ENCODE data around the gene CALHM2. TPM values are rescaled to one million over a fixed set of nuclear protein-coding genes. Genes with fewer than 3 reads are reported as not detected.

CALHM2 gene
- total and polyA plus RNA-seq, 2 of the 4 experiments (the other 2 are of a cell fraction), result 2.5 to 7.9 TPM

DNA sequence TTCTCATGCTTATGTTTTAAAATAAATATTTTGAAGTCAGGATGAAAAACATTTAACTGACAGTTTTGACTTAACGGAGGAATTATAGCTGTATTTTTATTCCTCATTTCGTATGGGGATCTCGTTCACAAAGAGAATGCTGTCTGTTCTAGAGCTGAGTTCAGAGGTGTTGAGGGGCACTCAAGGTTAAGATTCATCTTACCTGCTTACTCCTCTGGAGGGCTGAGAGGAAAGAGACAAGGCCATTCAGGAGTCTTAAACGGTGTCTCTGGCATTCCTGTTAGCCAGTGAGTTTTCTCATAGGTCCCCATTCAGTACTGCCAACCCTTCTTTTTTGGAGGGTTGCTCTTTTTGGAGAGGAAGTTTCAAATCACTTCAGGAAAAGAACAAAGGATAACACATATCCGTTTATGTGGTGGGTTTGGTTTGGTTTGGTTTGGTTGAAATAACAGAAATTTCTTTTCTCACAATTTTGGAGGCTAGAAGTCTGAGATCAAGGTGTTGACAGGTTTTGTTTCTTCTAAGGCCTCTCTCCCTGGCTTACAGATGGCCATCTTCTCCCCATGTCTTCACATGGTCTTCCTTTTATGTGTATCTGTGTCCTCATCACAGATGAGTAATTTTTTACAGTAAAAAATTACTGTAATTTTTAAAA is 23.1 kb downstream of the CALHM2 start:
- ChIA-PET POLR2A (ENCODE audit: unreplicated experiment) (no interaction called here), CTCF (no interaction called here)
- Histone ChIP-seq H3K14ac (replicated peaks; ENCODE audit: low read depth, low read length) (no peak overlapping the region), H2AFZ (replicated peaks; ENCODE audit: low read length, poor library complexity) (no peak overlapping the region), H3K4me3 (ENCODE audit: insufficient read depth, low read depth, low read length) (no peak overlapping the region), H3K79me1 (ENCODE audit: low read depth in 1 of 2, low read length in 2 of 2) (peaks cover 3 to 9% of the 10 kb centered on the region in 2 experiments; a peak in 2 of 4 replicates), H2BK120ac (ENCODE audit: low read depth, low read length) (no peak overlapping the region), H3K9me3 (ENCODE audit: control insufficient read depth, insufficient read depth, low read length) (no peaks in the 10 kb centered on the region), H2BK5ac (ENCODE audit: low read depth, low read length, poor library complexity, severe bottlenecking) (no peak overlapping the region), H4K5ac (ENCODE audit: low read depth, low read length) (no peak overlapping the region), H2AK9ac (replicated peaks; ENCODE audit: low read depth, low read length, poor library complexity) (no peak overlapping the region), H3K4ac (ENCODE audit: low read depth, low read length) (no peak overlapping the region), H3K9me1 (ENCODE audit: insufficient read depth, low read length) (no peaks in the 10 kb centered on the region), H3K4me2 (ENCODE audit: low read depth, low read length) (no peak overlapping the region), H3K27me3 (ENCODE audit: control insufficient read depth, insufficient read depth, low read length) (no peaks in the 10 kb centered on the region), H3K56ac (ENCODE audit: extremely low read depth, insufficient read depth, low read length) (no peak overlapping the region), H2BK15ac (ENCODE audit: low read depth, low read length) (no peak overlapping the region), H2AK5ac (ENCODE audit: low read depth, low read length) (no peak overlapping the region), H3K23ac (ENCODE audit: low read depth, low read length) (no peak overlapping the region), H3K9ac (ENCODE audit: low read depth, low read length) (no peak overlapping the region), H3K27ac (ENCODE audit: insufficient read depth, low read length) (no peak overlapping the region), H3K18ac (ENCODE audit: low read depth, low read length) (no peak overlapping the region), H3K4me1 (ENCODE audit: control insufficient read depth, insufficient read depth, low read length) (no peaks in the 10 kb centered on the region), H3K36me3 (ENCODE audit: control insufficient read depth, insufficient read depth, low read length) (peaks cover 44% of the 10 kb centered on the region), H2BK20ac (ENCODE audit: low read depth, low read length) (no peak overlapping the region), H4K91ac (ENCODE audit: insufficient read depth, low read depth, low read length) (no peak overlapping the region), H4K20me1 (ENCODE audit: insufficient read depth, low read length) (no peaks in the 10 kb centered on the region), H4K8ac (ENCODE audit: low read depth in 2 of 2, low read length in 2 of 2) (no peak overlapping the region)
- intact Hi-C loops (cut with micrococcal nuclease) (no loop called here), in situ Hi-C loops (cut with MboI; ENCODE audit: low sequenced_read_pairs) (no loop called here), dilution Hi-C loops (cut with HindIII; ENCODE audit: low sequenced_read_pairs, unreplicated experiment) (no loop called here)
- BruUV-seq (replicated peaks), result no TSS peak
- no peak for TF ChIP-seq CTCF (conservative IDR thresholded peaks at IDR 0.05; ENCODE audit: low read depth, low read length)
- TF ChIP-seq ELK1 (IDR thresholded peaks at IDR 0.05; ENCODE audit: borderline replicate concordance, low read depth, low read length), result no peak
- TF ChIP-seq BHLHE40 (IDR thresholded peaks at IDR 0.05; ENCODE audit: low read depth, low read length), result no peak
- TF ChIP-seq MAZ (IDR thresholded peaks at IDR 0.05; ENCODE audit: borderline replicate concordance, low read depth, low read length), result no peak
- no peak for TF ChIP-seq NFE2L2 (IDR thresholded peaks at IDR 0.05; ENCODE audit: low read depth, low read length)
- no peak for TF ChIP-seq FOS (IDR thresholded peaks at IDR 0.05; ENCODE audit: low read depth, low read length)
- no peak for TF ChIP-seq RFX5 (IDR thresholded peaks at IDR 0.05; ENCODE audit: low read depth, low read length)
- TF ChIP-seq CHD1 (IDR thresholded peaks at IDR 0.05; ENCODE audit: low read depth, low read length), result no peak
- no peak for TF ChIP-seq CEBPB (IDR thresholded peaks at IDR 0.05; ENCODE audit: low read depth, low read length)
- TF ChIP-seq POLR2A (IDR thresholded peaks at IDR 0.05; ENCODE audit: low read depth, low read length), result no peak
- TF ChIP-seq RCOR1 (IDR thresholded peaks at IDR 0.05; ENCODE audit: insufficient replicate concordance, low read length), result no peak
- TF ChIP-seq RAD21 (IDR thresholded peaks at IDR 0.05; ENCODE audit: low read length), result no peak
- TF ChIP-seq, protein P1, sequence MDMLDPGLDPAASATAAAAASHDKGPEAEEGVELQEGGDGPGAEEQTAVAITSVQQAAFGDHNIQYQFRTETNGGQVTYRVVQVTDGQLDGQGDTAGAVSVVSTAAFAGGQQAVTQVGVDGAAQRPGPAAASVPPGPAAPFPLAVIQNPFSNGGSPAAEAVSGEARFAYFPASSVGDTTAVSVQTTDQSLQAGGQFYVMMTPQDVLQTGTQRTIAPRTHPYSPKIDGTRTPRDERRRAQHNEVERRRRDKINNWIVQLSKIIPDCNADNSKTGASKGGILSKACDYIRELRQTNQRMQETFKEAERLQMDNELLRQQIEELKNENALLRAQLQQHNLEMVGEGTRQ (IDR thresholded peaks at IDR 0.05; ENCODE audit: low read depth, low read length), result no peak
- no peak for TF ChIP-seq MAFK (IDR thresholded peaks at IDR 0.05; ENCODE audit: low read depth, low read length)
- TF ChIP-seq MXI1 (IDR thresholded peaks at IDR 0.05; ENCODE audit: borderline replicate concordance, low read depth, low read length), result no peak
- no peak for TF ChIP-seq SMC3 (IDR thresholded peaks at IDR 0.05; ENCODE audit: low read depth, low read length)
- no CpG with 5 or more reads among the region's 5 CpGs for WGBS, 2 experiments (ENCODE audit: extremely low coverage in 2 of 2, insufficient read length in 1 of 2)
- ATAC-seq (ENCODE audit: low read depth), result no peak
- no peak for DNase-seq
